Testis (tissue), 3 donors: ENCODE data around the gene HDHD5. TPM values are rescaled to one million over a fixed set of nuclear protein-coding genes. Genes with fewer than 3 reads are reported as not detected.

ENCODE experiments used
- DNase-seq: peaks from one replicate; pipeline ENCODE4 v3.0.0-alpha.2; 2019
- H3K27ac ChIP-seq, 2 donors: fragments of 200-600 bp; sonication (generic); one replicate each; pipeline ENCODE4 v1.5.1; 2019
- H3K27me3 ChIP-seq: fragments of 200-600 bp; sonication (generic); one replicate; pipeline ENCODE4 v1.5.1; 2019
- H3K36me3 ChIP-seq: fragments of 200-600 bp; sonication (generic); one replicate; pipeline ENCODE4 v1.5.1; 2017; ENCODE audit warnings: low read depth; ENCODE audit errors: missing control alignments
- H3K4me1 ChIP-seq: fragments of 200-600 bp; sonication (generic); one replicate; pipeline ENCODE4 v1.5.1; 2019
- H3K4me3 ChIP-seq, 2 donors: fragments of 200-600 bp; sonication (generic); one replicate each; pipeline ENCODE4 v1.5.1; 2017 to 2019
- H3K9me3 ChIP-seq: fragments of 200-600 bp; sonication (generic); one replicate; pipeline ENCODE4 v1.5.1; 2017
- CTCF ChIP-seq, 3 experiments: fragments of 450-650 bp in 2 of 3; fragments of 200-600 bp in 1 of 3; sonication (generic) in 1 of 3; IDR thresholded peaks; one replicate each; pipeline ENCODE4 v1.5.1; 2016 to 2019; ENCODE audit warnings: antibody characterized with exemption in 3 of 3, mild to moderate bottlenecking in 2 of 3, moderate library complexity in 1 of 3
- POLR2A ChIP-seq: fragments of 450-650 bp; IDR thresholded peaks from one replicate; pipeline ENCODE4 v1.6.1; 2017; ENCODE audit warnings: antibody characterized with exemption, mild to moderate bottlenecking, moderate library complexity
- WGBS, 2 donors: methylation state at CpG; one replicate each; pipeline ENCODE4 v1.1.5; 2018; 5-methylcytosine and 5-hydroxymethylcytosine counted together
- intact Hi-C: fragments of 100-400 bp; cut with DNase I; formaldehyde crosslinking; loops from one replicate; pipeline ENCODE4 v1.15.1; 2023; ENCODE audit warnings: low total_unique reads
- polyA plus RNA-seq: library from polyadenylated mRNA; stranded (reverse); fragments of 350-450 nt; fragmentation: Illumina TruSeq; extraction: RNeasy Lipid Tissue Mini Kit (QIAGEN cat#74804); gene quantifications from one replicate; pipeline ENCODE4 v1.2.3, GENCODE V29; 2014; ENCODE audit warnings: low read depth, low replicate concordance; ENCODE audit not compliant: insufficient read depth
- total RNA-seq, 2 donors: library from RNA; depleted of rRNA; stranded (reverse); fragments of >200 nt; gene quantifications; one replicate each; pipeline ENCODE4 v1.2.3, GENCODE V29; 2016

The HDHD5 gene
- total and polyA plus RNA-seq, 3 donors from 2014 or later: 34.0 to 46.3 (median 41.5) TPM

GRCh38 chr22:17097062-17097461 is 62.0 kb downstream of the HDHD5 start:
- intact Hi-C loops: no loop called here
- no peak for DNase-seq
- no peak for TF ChIP-seq CTCF (IDR thresholded peaks at IDR 0.05)
- no peak for TF ChIP-seq POLR2A

GRCh38 chr22:17096071-17096470 is 63.0 kb downstream of the HDHD5 start:
- no peak overlapping the region for H3K4me3 ChIP-seq
- 91 to 96% methylated on average over 7 of the region's 7 CpGs for WGBS, 2 donors
- H3K4me1 ChIP-seq: no peaks in the 10 kb centered on the region
- TF ChIP-seq POLR2A: no peak
- no peak for TF ChIP-seq CTCF (IDR thresholded peaks at IDR 0.05)
- H3K36me3 ChIP-seq: no peaks in the 10 kb centered on the region
- H3K27ac ChIP-seq: no peak overlapping the region
- H3K9me3 ChIP-seq: no peaks in the 10 kb centered on the region
- intact Hi-C loops: no loop called here
- no peaks in the 10 kb centered on the region for H3K27me3 ChIP-seq
- DNase-seq: no peak

More at GRCh38 chr22:17097062-17097461, 62.0 kb downstream of the HDHD5 start:
- no peaks in the 10 kb centered on the region for H3K9me3 ChIP-seq
- H3K27ac ChIP-seq: no peak overlapping the region
- H3K36me3 ChIP-seq: no peaks in the 10 kb centered on the region
- H3K27me3 ChIP-seq: no peaks in the 10 kb centered on the region
- no peak overlapping the region for H3K4me3 ChIP-seq
- WGBS, 2 donors: 83 to 89% methylated on average over 6 of the region's 6 CpGs
- no peaks in the 10 kb centered on the region for H3K4me1 ChIP-seq

GRCh38 chr22:17095538-17095937 is 63.5 kb downstream of the HDHD5 start:
- TF ChIP-seq CTCF (IDR thresholded peaks at IDR 0.05) (no peak), POLR2A (no peak)
- H3K27me3 ChIP-seq: no peaks in the 10 kb centered on the region
- no peak for DNase-seq
- no peak overlapping the region for H3K4me3 ChIP-seq
- no peak overlapping the region for H3K27ac ChIP-seq
- intact Hi-C loops: no loop called here
- WGBS, 2 donors: 86 to 90% methylated on average over 6 of the region's 6 CpGs
- no peaks in the 10 kb centered on the region for H3K9me3 ChIP-seq
- no peaks in the 10 kb centered on the region for H3K4me1 ChIP-seq
- H3K36me3 ChIP-seq: no peaks in the 10 kb centered on the region

GRCh38 chr22:17093081-17093480 is 66.0 kb downstream of the HDHD5 start:
- no peak for TF ChIP-seq POLR2A
- TF ChIP-seq CTCF (IDR thresholded peaks at IDR 0.05): no peak
- no peaks in the 10 kb centered on the region for H3K36me3 ChIP-seq
- no peaks in the 10 kb centered on the region for H3K27me3 ChIP-seq
- no peak overlapping the region for H3K4me3 ChIP-seq
- no peaks in the 10 kb centered on the region for H3K4me1 ChIP-seq
- no peaks in the 10 kb centered on the region for H3K9me3 ChIP-seq
- intact Hi-C loops: no loop called here
- DNase-seq: no peak
- WGBS, 2 donors: 77 to 84% methylated on average over 3 of the region's 3 CpGs
- H3K27ac ChIP-seq: no peak overlapping the region

- no peaks in the 10 kb centered on the region for H3K9me3 ChIP-seq
- no peaks in the 10 kb centered on the region for H3K36me3 ChIP-seq
- H3K27me3 ChIP-seq: no peaks in the 10 kb centered on the region
- TF ChIP-seq CTCF (IDR thresholded peaks at IDR 0.05) (no peak), POLR2A (no peak)
- 63 to 67% methylated on average over 4 of the region's 4 CpGs for WGBS, 2 donors
- DNase-seq: no peak
- H3K27ac ChIP-seq: no peak overlapping the region
- H3K4me3 ChIP-seq: no peak overlapping the region
- peaks cover 4% of the 10 kb centered on the region for H3K4me1 ChIP-seq
- intact Hi-C loops: no loop called here
Measured at GRCh38 chr22:17091851-17092250, 67.2 kb downstream of the HDHD5 start.
